NOMO-1 treated with DMSO at 0.1 percent for 48 hours (cell line): Measurements from ENCODE around the gene APOBEC3C.
A peak's percentile ranks its signal among the peaks of the same experiment; 100 is the strongest.
"Not testable (repeated sequence)": the region's sequence is repeated elsewhere in the genome, so short reads cannot be mapped to it uniquely, and the experiment has no call there.

ENCODE experiments used
- DNase-seq: peaks from one replicate; lab custom pipeline; 2025; ENCODE audit not compliant: unreplicated experiment; lab: John Stamatoyannopoulos, UW

Gene APOBEC3C

DNA sequence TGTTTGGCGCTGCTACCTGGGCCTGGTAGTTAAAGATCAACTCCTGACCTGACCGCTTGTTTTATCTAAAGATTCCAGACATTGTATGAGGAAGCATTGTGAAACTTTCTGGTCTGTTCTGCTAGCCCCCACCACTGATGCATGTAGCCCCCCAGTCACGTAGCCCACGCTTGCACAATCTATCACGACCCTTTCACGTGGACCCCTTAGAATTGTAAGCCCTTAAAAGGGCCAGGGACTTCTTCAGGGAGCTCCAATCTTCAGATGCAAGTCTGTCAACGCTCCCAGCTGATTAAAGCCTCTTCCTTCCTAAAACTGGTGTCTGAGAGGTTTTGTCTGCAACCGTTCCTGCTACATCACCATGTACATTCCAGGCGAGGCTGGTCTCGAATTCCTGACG is 41.6 kb downstream of the APOBEC3C start:
- DNase-seq, result no peak

DNA sequence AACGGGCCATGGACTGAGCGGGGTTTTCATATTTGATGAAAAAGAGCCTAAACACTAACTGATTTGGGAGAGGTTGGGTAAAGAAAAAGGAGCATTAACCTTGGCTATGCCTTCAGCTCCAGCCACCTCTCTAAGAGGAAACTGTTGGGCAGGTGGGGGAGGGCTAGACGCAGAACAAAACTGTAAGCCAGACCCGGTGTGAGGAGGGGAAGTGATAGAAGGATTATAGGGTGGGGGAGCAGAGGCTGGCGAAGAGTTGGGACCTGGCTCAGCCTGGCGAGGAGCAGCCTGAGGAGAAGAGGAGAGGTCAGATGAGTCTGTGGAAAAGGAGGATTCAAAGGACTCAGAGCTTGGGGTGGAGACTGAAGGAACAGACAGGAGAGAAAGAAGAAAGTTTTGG is 47.2 kb downstream of the APOBEC3C start:
- DNase-seq, result peak; percentile 34

GRCh38 chr22:39061951-39062350 is 47.9 kb downstream of the APOBEC3C start:
- DNase-seq, result not testable (repeated sequence)

- DNase-seq, result peak; percentile 33
Measured at GRCh38 chr22:39063904-39064303, 49.8 kb downstream of the APOBEC3C start.

DNA sequence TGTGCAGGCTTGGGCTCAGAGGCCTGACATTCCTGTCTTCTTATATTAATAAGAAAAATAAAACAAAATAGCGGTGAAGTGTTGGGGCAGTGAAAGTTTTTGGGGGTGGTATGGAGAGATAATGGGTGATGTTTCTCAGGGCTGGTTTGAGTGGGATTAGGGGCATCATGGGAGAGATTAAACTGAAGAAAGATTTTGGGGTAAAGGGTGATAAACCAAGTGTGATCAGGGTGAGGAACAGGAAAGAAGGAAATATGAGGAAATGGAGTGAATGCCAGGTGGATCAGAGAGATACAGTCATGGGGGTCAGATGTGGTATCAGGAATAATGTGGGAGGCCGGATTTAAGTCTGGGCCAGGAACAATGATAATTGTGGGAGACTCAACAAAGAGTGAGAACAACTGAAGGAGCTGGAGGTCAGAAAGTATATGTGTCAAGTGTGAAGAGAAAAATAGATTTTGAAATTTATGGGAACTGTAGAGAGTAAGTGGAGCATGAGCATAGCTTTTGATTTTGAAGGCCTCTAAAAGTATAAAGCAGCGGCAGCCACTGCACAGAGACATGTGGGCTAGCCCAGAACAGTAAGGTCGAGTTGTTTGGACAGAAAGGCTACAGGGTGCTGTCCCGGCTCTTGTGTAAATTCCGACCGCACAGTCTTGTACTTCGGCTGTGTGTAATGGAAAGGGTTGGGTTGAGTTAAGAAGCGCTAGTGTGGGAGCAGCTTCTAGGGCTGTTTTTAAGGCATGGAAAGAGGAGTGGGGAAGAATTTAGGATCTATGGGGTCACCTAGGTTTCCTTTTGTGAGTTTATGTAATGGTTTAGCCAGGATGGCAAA is 52.6 kb downstream of the APOBEC3C start:
- not testable (repeated sequence) for DNase-seq

- DNase-seq, result no peak
Measured at GRCh38 chr22:39068033-39068785, 54.2 kb downstream of the APOBEC3C start.
